ENCODE data around the gene RXFP4.
"Not testable (repeated sequence)": the region's sequence is repeated elsewhere in the genome, so short reads cannot be mapped to it uniquely, and the experiment has no call there.

RXFP4 gene

DNA sequence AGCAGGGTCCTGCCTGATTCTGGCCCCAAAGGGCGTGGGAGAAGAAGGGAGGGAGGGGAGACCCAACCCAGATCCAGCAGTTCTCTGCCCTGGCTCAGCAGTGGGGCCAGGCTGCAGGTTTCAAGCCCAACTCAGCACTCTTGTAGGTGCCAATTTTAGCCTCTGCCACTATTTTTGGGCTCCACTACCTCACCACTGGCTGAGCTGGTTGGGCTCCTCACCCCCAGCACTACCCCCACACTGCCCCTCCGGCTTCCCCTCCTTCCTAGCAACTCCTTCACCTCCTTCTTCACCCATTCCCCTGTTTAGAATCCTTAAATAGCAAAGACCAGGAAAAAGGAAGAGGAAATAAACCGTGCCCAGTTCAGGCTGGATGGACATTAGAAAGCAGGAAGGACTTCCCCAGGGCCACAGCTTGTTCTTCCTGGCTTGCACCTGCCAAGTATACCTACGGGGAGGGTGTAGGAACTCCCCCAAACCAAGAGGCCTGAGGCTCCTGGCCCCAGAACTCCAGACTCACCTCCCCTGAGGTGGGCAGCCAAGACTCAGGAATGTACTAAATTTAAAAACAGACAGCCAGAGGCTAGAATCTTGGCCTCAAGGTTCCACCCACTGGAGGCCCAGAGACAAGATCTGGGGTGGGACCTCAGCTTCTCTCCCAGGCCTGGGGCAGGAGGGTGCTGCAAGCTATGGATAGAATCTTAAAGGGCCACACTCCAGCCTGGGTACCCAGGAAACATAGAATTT, 38.3 kb downstream of the RXFP4 start:
- DNase-seq = no peak

DNA sequence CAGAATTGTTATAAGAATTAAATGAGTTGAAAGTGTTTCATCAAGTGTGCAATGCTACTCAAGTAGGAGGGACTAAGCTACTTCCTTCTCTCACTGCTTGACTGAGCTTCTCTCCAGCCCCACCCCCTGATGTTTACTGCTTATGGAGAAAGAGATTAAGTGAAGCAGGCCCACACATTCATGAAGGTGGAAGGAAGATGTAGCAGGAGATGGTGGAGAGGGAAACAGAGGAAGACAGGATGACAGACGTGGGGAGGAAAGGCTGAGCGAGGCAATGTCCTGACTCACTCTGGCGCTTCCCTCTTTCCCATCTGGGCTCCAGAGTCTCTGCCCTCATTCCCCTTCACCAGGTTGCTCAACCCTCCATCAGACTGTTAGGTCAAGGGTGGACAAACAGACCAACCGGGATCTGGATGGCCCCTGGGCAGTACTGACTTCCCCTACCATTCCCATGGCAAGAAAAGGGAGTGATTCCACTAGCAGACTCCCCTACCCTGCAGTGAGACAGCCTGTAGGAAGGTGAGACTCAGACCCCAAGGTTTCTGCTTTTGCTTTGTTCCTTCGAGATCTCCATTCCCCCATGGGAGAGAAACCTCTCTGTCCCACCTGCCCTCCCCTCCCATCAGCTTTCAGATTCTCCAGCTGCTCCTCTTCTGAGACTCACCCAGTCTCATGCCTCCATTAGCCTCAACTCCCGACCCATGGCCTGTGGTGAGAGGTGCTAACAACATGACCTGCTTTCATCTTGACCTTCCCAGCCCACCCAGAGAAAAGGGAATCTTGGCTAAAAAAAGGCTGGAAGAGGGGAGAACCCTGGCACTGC, 40.0 kb downstream of the RXFP4 start:
- DNase-seq = peak; percentile 44

DNA sequence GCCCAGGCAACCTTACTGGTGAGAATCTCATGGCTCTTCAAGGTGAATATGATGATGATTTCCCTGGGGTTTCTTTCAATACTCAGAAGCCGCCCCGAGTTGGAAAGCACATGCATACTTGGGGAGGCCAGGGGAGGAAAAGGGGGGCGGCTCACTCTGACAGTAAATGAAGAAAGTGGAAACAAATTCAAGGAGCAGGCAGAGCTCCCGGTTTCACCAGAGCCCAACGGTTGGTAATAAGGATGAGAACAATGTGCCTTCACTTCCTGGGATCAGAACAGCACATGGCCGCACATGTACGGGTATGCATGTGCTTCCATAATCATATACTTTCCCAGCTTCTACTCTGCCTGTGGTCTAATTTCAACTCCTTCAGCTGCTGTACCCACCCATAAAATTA, 40.7 kb downstream of the RXFP4 start:
- DNase-seq = no peak

DNA sequence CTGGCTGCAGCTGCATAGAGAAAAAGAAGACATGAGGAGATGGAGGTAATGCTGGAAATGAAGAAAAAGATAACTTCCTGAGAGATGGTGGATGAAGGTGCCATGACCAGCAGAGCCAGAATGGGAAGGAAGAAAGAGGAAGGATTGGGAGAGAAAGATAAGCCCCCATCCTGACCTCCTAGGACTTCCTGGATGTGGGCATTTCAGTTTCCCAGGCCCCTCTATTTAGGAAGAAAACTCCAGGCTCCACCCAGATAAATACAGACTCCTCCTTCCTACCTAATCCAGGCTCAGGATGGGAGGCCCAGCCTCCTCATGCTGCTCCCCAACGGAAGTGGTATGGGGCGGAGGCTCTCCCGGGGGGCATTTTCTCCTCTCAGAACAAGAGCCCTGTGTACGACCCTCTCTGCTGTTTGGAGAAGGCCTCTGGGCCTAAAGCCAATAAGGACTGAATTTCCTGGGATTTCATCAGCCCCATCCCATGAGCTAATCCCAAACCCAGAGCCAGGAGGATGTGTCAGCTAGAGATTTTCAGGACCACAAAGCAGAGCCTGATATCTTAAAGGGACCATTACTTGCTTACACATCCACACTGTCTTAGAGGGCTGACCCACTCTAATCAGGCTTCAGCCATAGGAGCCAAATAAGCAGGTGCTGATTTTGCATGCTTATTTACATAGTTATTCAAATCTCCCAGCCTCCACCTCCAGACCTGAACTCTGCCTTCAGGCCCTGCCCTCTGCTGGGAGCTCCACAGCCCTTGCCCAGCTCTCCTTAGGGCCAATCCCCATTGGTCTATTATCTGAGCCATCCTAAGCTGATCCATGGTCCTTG, 42.0 kb downstream of the RXFP4 start:
- peak; percentile 34 for DNase-seq

DNA sequence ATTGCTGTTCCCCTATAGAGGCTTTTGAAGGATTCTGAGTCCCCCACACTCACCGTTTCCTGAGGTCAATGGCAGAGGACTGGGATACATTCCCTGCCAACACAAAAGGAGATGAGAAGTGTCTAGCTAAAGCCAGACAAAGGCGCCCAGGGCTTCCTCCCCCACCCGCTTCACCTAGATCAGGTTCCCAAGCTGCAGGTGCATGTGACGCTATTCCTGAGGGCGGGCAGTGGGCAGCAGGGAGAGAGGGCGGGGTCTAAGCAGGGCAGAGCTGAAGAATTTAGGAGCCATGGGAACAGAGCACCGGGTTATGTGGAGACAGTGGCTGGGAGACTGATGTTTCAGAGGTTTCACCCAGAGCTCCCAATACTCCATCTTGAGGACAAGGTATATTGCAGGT, 42.9 kb downstream of the RXFP4 start:
- DNase-seq = no peak

DNA sequence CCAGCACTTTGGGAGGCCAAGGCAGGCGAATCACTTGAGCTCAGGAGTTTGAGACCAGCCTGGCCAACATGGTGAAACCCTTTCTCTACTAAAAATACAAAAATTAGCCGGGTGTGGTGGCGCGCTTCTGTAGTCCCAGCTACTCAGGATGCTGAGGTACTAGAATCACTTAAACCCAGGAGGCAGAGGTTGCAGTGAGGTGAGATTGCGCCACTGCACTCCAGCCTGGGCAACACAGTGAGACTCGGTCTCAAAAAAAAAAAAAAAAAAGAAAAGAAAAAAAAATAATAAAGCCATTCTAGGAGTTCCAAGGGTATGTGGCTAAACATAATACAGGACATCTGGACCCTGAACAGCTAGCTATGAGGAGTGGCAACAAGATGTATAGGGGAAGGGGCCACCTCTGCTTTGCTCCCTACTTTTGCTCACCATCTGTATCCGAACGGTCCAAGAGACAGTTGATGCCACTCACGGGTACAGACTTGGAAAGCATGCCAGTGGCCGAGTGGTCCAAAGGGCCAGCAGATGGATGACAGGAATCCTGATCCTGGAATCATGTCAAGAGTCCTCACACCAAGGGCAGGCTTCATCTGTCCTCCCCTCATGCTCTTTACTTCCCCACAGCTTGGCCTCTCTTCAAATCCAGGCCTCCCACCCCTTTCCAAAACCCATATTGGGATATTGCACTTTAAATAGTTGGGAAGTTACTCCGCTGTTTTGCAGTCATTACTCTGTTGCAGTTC, 43.6 kb downstream of the RXFP4 start:
- DNase-seq = not testable (repeated sequence)

DNA sequence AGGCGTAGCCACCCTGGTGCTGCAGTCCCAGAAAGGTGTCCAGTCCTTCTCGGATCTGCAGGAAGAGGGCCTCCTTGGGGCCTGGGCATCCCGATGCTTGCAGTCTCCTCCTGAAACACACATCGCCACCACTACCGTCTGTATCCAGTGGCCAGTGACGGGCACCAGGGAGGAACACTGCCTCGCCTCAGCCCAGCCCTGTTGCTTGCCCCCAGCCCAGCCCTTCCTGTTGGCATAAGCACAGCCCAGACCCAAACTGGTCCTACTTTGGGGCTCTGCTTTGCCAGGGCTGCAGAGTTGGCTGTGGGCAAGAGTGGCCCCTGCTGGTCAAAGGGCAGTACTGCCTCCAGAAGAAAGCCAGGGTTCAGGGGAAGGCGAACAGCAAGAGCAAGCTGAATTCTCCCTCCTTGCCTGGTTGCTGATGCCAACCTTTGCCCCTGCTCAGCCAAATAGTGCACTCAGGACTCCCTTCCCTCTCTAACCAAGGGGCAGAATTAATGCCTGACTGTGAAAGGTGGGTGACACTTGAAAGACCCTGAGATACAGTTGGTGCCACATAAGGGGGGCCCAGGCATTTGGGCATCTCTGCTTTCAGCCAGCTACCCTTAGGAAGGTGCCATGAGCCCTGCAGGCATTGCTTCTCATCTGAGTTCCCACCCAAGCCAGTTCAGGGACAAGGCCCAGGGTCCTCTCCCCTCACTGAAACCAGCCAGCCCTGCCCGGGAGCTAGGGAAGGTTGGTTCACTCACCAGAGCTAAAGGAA, 48.0 kb downstream of the RXFP4 start:
- DNase-seq = peak; percentile 38

DNA sequence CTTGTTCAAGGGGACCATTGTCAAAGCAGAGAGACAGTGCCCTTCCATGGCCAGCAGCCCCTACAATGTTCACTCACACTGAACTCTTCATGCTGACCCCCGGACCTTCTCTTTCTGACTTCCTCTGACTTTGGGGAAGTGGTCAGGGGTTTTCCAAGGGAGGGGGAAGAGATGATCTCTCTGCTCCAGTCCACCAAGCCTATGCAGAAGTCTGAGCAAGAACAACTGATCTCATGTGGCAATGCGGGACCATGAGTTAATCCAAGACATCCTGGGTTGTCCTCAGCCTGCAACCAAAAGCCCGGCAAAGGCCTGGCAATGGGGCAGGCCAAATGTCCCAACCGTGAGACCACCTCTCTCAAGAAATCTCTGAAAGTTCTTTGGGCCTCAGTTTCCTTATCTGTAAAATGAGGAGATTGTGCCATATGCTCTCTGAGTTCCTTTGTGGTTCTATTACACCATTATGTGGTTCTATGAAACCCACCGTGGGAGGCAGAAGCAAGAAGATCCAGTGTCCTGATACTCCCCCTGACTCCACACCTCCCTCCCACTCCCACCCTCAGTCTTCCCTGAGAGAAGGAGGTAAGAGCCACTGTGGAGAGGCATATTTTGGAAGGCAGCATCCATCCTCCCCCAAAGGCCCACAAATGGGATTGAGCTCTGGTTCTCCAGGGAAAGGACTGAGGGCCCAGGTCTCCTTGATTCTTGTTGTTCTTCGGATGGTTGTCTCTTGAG, 48.7 kb downstream of the RXFP4 start:
- DNase-seq = no peak
